GM19351 (cell line): ENCODE measurements around the gene FSD1L.

Source experiments
- ATAC-seq: cut with Tn5 transposase; IDR thresholded peaks from one replicate; pipeline ENCODE4 v1.9.1; 2021; ENCODE audit warnings: mild to moderate bottlenecking, moderate library complexity; ENCODE audit not compliant: unreplicated experiment

FSD1L gene

DNA sequence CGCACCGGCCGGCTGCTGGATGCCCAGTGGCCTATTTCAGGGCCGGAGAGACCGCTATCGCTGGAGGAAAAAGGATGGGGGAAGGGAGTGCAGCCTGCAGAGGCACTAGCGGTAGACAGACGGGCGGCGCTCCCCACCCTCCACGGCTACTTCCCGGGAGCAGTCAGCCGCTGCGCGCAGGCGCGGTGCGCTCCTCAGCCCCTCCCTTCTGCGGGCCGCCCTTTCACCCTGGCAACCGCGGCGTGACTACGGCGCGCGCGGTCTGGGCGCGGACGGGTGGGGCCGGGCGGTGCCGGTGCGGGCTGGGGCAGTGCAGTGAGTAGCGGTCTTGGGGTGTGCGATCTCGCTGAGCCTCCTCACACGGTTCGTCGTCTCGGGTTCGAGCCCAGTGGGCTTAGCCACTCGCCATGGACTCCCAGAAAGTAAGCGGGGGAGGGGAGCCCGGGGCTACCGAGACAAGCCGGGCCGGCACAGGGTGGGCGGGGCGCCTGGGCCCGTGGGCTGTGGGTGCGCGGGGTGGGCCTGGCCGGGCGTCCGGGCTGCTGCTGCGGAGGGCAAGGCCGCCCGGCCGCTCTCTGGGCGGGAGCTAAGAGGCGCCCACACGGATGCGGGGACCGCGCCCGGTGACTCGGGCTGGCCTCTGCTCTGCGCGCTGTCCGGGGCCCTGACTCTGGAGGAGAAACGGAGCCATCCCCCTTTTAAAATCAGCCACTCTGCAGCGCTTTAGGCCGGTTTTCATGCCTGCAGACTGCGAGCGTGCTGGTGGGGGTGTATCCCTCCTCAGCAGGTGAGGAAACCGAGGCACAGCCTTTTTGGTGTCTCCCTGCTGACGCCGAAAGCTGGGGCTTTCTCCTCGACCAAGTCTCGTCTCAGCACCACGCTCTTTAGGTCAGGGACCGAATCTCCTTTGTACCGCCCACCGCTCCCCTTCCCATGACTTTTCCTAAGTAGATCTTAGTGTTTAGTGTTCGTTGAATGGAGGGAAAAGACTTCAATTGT, at the start of gene FSD1L:
TSS of gene FSD1L (plus strand) at position 221 of the 999 bp plus-strand sequence. CDS start at position 408, 187 bp downstream.
- ATAC-seq = peak; percentile 92

DNA sequence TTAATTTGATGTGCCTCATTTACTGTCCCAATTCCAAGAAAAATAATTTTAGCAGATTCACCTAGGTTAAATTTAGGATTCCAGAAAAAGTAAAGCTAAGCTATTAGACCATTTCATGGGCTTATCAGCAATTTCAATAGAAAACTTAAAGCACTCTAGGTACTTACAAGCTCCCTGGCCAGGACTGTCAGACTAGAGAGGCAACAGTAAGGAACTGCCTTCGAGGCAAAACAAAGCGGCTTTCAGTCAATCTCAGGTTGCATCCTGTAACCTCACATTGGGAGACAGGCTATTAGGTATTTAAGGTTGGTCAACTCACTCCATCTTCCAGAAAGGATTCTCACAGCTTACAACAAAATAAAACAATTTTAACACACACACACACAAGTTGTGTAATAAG, 48.7 kb upstream of the FSD1L start:
- no peak for ATAC-seq

DNA sequence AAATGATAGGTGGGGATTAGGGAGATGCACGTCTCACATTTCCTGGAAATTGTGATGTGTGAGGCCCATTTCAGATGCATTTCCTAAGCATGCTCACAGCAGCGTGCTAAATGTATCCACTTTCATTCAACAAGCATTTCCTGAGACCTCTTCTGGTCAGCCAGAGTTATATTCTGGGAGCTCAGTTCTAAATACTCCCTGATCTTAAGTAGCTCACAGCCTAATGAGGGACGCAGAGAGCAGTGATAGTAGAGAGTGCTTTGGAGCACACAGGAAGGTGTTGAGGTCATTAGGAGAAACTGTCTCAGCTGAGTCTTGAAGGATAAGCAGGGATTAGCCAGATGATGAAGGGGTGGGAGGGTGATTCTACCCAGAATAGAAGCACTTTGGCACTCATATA, 46.2 kb upstream of the FSD1L start:
- no peak for ATAC-seq

DNA sequence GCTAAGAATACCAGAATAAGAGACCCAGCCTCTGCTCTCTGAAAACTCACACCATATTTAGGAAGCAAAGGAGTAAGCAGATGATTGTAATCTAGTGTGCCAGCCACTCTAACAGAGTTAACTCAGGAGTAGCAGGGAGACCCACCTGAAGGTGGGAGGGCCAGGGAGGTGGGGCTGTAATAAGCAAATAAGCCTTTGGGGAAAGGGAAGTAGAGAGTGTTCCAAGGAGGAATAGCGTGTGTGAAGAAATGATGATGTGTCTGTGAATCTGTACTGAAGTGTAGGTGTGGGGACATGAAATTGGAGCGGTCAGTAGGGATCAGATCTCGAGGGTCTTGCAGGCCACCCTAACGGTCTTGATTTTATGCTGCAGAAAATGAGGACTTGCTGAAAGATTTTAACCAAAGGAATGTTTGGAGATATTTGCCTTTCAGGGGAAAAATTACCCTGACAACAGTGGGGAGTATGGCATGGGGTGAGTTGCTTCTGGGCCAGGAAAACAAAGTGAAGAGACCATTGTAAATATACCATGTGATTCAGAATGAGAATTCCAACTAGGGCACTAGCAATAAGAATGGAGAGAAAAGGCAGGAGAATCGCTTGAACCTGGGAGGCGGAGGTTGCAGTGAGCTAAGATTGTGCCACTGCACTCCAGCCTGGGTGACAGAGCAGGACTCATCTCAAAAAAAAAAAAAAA, 44.1 kb upstream of the FSD1L start:
- ATAC-seq = no peak

DNA sequence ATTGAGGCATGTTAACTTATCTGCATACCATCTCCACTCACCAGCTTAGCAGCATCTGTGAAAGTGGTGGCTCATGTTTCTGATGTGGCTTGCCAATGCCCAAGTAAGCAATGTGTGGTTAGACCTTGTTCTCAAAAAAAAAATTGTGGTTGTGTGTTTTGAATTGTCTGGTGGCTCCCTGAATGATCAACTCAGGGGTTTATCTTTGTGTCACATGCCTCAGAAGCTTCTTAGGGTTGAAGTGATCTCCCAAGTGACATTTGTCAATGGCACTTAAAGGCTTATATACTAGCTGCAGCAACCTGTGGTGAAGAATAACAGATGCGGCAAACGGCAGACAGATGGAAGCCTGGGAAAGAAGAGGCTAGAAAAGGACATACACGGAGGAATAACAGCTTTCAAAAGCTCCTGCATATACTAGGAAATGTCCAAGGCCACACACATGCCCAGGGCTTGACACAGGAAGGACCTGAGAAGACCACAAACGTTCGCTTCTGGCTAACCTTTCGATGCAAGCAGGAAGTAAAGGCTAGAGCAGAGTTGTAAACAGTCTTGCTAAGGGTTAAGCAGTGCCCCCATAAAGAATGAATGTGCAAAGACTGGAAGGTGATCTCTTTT, 42.2 kb upstream of the FSD1L start:
- ATAC-seq = peak; percentile 83

DNA sequence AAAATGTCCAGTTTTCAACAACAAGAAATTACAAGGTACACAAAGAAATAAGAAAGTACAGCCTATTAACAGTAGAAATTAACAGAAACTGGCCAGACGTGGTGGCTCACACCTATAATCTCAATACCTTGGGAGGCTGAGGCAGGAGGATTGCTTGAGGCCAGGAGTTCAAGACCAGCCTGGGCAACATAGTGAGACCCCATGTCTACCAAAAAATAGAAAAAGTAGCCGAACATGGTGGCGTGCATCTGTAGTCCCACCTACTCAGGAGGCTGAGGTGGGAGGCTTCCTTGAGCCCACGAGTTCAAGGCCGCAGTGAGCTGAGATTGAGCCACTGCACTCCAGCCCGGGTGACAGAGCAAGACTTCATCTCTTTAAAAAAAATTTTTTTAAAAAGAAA, 41.5 kb upstream of the FSD1L start:
- no peak for ATAC-seq

DNA sequence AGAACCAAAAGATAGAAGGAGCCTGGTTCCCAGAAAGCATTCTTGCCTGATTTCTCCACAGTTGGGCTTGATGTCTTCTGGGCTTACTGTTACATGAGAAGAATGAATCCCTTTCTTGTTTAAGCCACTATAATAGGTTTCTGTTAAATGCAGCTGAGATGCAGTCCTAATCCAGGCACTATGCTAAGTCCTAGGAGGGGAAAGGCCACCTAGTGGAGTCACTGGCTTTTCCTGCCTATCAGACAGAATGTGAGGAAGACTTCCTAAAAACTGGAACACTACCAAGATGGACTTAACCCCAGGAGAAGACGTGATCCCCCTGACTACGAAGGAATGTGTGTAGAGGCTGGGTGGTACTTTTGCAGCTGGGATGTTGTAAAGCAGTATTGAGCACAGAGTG, 34.3 kb upstream of the FSD1L start:
- ATAC-seq = no peak

DNA sequence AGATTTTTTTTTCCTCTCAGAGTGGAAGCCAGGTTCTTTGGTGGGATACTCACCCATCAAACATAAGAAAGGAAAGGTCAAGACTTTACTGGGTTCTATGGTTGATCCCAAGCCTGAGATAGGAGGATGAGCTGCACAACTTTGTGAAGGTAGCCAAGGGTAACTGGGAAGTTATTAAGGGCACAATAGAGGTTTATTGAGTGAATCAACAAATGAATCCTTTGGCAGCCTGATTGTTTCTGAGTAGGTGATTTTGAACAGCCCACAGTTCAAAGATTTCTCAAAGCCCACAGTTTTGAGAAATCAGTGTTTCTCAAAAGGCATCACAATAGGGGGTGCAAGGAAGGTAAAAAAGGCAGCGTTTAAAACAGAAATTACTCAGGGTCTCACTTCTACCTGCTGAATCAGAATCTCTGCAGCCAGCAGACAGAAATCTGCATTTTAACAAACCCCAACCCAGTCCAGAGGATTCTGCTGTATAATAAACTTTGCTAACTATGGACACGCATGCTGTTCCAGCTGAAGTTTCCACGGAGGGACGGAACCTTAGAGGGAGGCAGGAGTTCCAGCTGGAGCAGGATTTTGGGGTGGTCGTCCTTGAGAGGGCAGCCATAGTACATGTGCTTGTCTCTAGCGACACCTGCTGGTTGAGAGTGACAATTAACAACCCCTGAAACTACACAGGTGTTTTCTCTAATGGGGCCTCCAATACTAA, 32.7 kb upstream of the FSD1L start:
- peak; percentile 82 for ATAC-seq

DNA sequence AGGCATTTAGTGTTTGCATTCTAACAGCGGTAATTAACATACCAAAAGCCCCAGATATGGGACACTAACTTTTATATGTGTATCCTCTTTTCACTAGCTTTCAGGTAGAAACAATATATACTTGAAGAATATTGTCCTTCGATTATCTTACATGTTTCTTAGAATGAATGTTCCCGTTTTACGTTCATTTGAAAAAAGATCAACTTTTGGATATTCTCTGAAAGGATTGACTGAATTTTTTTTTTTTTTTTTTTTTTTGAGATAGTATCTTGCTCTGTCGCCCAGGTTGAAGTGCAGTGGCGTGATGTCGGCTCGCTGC, 32.2 kb upstream of the FSD1L start:
- no peak for ATAC-seq

DNA sequence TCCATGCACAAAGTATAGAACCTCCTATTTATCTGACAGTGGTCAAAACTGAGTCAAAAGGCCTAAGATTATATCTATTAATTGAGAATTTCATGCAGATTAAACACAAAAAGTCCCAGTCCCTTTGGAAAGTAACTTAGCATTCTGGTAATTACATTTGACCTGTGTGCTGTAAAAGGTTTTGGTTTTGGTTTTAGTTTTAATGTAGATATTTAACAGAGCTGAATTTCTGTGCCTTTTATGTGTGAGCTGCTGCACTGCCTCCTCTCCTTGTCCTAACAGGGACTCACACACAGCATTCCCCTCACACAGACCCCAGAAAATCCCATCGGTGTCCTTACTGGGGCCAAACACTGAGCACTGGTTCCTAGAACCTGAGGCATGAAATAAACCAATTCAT, 31.0 kb upstream of the FSD1L start:
- peak; percentile 71 for ATAC-seq

DNA sequence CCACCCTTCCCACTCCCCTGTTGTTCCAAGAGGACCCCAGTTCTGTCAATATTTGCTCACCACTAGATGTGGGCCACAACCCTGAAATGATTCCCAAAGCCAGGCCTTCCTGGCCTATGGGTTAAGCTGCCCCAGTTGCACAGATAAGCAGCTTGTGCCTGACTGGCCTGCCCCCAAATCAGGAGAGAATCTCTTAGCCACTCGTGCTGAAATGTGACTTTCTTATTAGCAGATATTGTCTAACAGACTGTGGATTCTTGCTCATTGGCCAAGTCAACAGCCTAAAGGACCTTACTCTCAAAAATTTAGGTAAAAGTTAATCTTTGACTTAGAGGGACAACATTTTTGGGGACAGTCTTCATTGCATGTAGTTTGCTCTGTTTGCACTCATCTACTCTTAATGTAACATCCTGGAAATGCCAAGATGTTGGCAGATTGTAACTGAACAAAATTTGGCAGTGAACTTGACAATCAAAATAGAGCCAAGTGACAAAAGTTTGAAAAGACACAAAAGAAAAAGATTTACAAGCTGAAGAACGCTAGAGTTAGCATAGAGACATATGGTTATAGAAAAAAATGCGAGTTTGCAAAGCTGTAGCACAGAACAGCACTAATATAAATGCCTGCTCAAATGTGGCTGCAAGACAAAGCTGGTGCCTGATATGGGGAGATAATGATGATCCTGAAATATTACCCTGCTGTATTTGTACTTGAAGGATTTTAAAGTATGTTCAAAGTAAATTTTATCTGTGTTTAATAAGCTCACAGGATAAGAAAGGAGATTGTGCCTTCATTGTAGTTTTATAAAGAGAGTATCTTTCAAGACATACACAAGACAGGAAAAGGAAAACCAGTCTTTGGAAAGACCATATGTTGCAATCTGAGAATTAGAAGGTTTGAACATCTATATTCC, 29.0 kb upstream of the FSD1L start:
- no peak for ATAC-seq

DNA sequence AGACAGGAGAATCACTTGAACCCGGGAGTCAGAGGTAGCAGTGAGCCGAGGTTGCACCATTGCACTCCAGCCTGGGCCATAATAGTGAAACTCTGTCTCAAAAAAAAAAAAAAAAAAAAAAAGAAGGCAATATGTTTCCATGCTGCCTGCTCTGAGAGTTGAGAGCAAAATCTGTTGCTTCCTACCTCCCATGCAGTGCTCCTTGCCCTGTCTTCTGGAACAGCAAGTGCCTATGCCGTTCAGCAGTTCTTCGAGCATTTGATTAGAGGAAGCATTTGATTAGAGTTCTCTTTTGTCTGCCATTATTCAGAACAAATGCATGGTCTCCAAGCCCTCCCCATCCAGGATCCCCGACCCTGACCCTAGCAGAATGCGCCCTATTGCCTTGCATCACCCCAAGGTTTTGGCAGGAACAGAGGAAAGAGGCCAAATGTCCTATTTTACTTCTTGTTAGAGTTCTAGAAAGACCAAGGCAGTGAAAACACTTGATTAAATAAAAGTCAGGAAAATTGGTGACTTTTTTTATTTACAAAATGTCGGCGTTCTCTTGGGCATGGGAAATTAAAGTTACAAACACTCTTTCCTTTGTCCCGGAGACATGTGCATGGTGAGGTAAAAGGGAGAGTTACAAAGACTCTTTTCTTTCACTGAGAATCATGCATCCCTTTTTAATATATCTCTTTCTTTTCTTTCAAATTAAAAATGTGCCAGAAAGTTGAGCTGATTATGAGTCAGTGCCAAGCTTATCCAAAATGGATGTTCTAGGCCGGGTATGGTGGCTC, 27.8 kb upstream of the FSD1L start:
- ATAC-seq = no peak

DNA sequence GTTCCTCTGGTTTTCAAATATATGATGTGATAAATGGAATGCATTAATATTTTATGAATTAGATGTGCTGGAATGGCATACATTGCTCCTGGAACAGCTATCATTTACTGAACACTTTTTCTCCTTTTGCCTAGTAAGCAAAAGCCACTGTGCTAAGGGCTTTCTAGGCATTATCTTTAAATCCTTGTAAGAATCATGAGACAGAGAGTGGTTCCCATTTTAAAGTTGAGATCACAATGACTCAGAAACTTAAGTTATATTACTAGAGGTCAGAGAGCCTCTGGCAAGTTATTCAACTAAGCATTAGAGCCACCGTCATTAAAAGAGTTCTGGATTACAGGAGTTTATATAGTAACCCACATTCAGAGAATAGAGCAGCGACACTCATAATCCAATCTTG, 26.7 kb upstream of the FSD1L start:
- ATAC-seq = no peak

DNA sequence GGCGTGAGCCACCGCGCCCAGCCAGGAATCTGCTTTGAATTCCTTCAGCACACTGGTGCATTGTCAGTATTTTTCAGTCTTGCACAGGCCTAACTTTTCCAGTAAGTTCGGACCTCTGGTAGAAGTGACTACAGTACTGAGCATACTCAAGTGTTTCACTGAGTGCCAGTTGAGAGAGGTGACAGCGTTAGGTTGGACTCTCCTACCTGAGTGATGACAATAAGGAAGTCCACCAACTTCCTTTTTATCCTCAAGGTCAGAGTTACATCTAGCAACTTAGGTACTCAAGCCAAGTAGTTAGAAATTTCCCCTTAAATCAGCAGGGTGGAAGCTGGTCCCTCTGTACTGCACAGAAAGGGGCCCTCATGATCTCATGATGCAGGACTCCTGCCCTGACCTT, 26.0 kb upstream of the FSD1L start:
- ATAC-seq = no peak

DNA sequence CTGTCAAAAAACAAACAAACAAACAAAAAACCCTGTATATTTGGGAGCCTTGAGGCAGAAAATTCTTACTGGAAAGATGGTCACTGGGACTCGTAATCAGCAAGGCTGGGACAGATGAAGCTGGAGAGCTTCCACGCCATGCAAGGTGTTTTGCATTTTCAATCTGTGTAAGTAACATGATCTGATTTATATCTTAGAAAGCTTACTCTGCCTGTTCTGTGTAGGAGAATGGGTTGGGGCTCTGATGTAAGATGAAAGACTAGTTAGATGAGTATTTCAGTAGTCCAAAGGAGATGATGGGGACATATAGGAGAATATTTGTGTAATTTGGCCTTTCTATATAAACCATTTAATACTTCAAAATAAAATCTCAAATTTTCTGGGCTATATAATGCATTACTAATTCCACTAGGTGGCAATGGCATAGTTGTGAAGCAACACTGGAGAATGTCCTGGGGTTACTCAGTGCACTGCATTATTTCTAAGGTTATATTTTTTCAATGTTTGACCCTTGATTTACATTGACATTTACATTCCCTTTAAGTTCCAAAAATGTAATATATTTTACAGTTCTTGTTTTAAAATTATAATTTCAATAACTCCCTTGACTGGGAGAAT, 21.9 kb upstream of the FSD1L start:
- peak; percentile 87 for ATAC-seq

DNA sequence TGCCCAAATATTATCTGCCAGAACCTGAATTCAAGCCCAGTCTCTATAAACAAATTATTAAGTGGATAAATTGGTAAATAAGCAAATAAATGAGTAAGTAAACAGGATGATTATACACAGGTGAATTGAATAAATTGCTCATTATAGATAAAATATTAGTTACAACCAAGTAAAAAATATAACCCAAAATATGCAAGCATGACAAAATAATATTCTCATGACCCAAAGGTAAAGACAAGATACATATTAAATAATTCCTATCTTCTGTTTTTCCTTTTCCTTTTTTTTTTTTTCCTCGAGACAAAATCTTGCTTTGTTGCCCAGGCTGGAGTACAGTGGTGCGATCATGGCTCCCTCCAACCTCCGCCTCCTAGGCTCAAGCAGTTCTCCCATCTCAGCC, 21.2 kb upstream of the FSD1L start:
- ATAC-seq = no peak

DNA sequence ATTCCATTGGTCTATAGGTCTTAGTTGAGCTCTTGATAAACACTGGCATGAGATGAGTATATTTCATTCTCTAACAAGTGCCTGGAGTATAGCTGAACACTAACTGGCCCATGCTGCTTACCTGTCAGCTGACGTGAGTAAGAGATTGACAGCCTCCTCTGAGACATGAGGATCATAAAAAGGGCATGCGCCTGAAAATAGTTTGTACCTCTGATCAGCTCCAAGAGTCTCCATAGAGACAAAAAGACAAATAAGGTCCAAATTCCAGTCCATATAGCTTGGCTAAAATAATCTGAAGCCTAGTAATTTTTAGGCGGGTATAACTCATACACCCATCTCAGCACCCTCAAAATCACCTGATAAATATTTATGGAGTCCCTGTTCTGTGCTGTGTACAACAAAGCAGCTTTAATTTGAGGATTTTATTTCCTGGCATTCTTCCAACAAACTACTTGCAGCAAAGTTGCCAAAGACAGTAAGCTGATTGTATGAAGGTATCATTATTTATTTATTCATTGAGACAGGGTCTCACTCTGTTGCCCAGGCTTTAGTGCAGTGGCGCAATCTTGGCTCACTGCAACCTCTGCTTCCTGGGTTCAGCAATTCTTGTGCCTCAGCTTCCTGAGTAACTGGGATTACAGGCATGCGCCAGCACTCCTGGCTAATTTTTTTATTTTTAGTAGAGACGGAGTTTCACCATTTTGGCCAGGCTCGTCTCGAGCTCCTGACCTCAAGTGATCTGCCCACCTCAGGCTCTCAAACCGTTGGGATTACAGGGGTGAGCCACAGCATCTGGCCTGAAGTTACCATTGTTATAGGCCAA, 16.2 kb upstream of the FSD1L start:
- ATAC-seq = no peak

DNA sequence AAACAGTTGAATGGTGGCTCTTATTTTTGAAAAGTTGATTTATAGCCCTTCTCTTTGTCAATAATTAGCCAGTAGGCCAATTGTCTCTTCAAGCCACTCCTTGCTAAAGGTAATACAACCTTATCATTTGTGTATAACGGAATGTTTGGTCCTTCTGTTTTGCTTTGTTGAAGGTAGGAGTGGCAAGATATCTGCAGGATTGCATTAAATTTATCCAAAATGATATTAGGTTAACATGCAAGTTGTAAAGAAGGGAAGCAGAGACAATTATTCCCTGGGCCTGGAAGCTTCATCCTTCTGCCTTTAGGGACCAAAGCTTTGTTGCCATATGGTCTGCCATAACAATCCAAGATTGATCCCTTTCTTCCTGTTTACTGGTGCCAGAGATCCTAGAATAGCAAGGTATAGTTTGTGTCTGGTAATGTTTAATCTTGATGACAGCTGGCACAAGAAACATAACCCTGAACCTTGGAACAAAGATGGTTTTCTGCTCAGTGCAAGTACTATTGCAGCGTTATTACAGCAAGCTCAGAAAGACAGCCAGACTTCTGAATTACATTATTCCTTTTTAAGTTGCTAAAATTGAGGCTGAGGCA, 15.5 kb upstream of the FSD1L start:
- ATAC-seq = no peak
